HepG2 (cell line): Measurements from ENCODE around the gene MICAL3. TPM values are rescaled to one million over a fixed set of nuclear protein-coding genes. Genes with fewer than 3 reads are reported as not detected.

Experiments used
- CEBPB ChIP-seq: IDR thresholded peaks from 2 replicates; pipeline ENCODE4 v1.6.1; 2011; ENCODE audit warnings: low read depth, low read length, improper control_type of control experiment, borderline replicate concordance
- ESRRA ChIP-seq: sonication (generic); formaldehyde crosslinking; IDR thresholded peaks from 2 replicates; pipeline ENCODE4 v1.5.1; 2020; ENCODE audit warnings: mild to moderate bottlenecking, low read depth, missing genetic modification reagents
- FOXO1 ChIP-seq: sonication (generic); formaldehyde crosslinking; IDR thresholded peaks from 2 replicates; pipeline ENCODE4 v1.4.0; 2020; ENCODE audit warnings: missing genetic modification reagents
- IRX3 ChIP-seq: sonication (generic); formaldehyde crosslinking; IDR thresholded peaks from 2 replicates; pipeline ENCODE4 v1.8.1; 2023; ENCODE audit warnings: mild to moderate bottlenecking, low read depth, missing genetic modification reagents, borderline replicate concordance
- MEF2D ChIP-seq: sonication (generic); formaldehyde crosslinking; IDR thresholded peaks from 2 replicates; pipeline ENCODE4 v1.5.1; 2020; ENCODE audit warnings: mild to moderate bottlenecking, missing genetic modification reagents
- NFE2L2 ChIP-seq: fragments of 150-350 bp; IDR thresholded peaks from 2 replicates; pipeline ENCODE4 v1.6.1; 2014; ENCODE audit warnings: low read length
- NR3C1 ChIP-seq: sonication (generic); formaldehyde crosslinking; IDR thresholded peaks from 2 replicates; pipeline ENCODE4 v1.4.0; 2020; ENCODE audit warnings: missing genetic modification reagents
- PRDM10 ChIP-seq: sonication (generic); formaldehyde crosslinking; IDR thresholded peaks from 2 replicates; pipeline ENCODE4 v1.4.0; 2020; ENCODE audit warnings: low read depth, missing genetic modification reagents
- RFX5 ChIP-seq: IDR thresholded peaks from 2 replicates; pipeline ENCODE4 v1.6.1; 2011; ENCODE audit warnings: low read depth, low read length, improper control_type of control experiment
- TBL1XR1 ChIP-seq: fragments of 150-350 bp; IDR thresholded peaks from 2 replicates; pipeline ENCODE4 v1.6.1; 2014; ENCODE audit warnings: borderline replicate concordance, low read length; ENCODE audit not compliant: partially characterized antibody
- TFE3 ChIP-seq: IDR thresholded peaks from 2 replicates; pipeline ENCODE4 v1.6.1; 2016
- ZBTB7B ChIP-seq: sonication (generic); formaldehyde crosslinking; IDR thresholded peaks from 2 replicates; pipeline ENCODE4 v1.4.0; 2020; ENCODE audit warnings: missing genetic modification reagents
- ZNF12 ChIP-seq: sonication (generic); formaldehyde crosslinking; IDR thresholded peaks from 2 replicates; pipeline ENCODE4 v1.5.0; 2020; ENCODE audit warnings: missing genetic modification reagents
- ZNF556 ChIP-seq: sonication (generic); formaldehyde crosslinking; IDR thresholded peaks from 2 replicates; pipeline ENCODE4 v1.4.0; 2020; ENCODE audit warnings: mild to moderate bottlenecking, missing genetic modification reagents, borderline replicate concordance
- ZNF639 ChIP-seq: conservative IDR thresholded peaks from 2 replicates; pipeline ENCODE4 v1.6.1; 2018; ENCODE audit warnings: missing genetic modification reagents
- ZNF770 ChIP-seq: sonication (generic); formaldehyde crosslinking; IDR thresholded peaks from 2 replicates; pipeline ENCODE4 v1.5.0; 2020; ENCODE audit warnings: mild to moderate bottlenecking, missing genetic modification reagents
- ZNF891 ChIP-seq: sonication (generic); formaldehyde crosslinking; IDR thresholded peaks from 2 replicates; pipeline ENCODE4 v1.5.0; 2020; ENCODE audit warnings: mild to moderate bottlenecking, missing genetic modification reagents
- polyA plus RNA-seq, 8 experiments: library from polyadenylated mRNA; depleted of rRNA in 3 of 8; stranded (reverse) in 7 of 8; unstranded in 1 of 8; fragments of >200 nt; fragmentation: Illumina TruSeq in 4 of 8; extraction: Trizol in 4 of 8; gene quantifications; 2 replicates each; pipeline versions ENCODE4 v1.2.1 to v1.2.3, GENCODE V29; 2011 to 2016; ENCODE audit warnings: low read depth in 4 of 8, missing spikeins in 1 of 8, mixed read lengths in 1 of 8; ENCODE audit not compliant: insufficient read depth in 1 of 8
- total RNA-seq, 5 experiments: library from RNA; depleted of rRNA; stranded (reverse); fragments of >200 nt; fragmentation: Illumina TruSeq; extraction: Trizol; gene quantifications; 2 replicates each; pipeline ENCODE4 v1.2.3, GENCODE V29; 2016; ENCODE audit warnings: low read depth in 1 of 5
- TF ChIP-seq, protein P1 (sequence below): sonication (generic); formaldehyde crosslinking; IDR thresholded peaks from 2 replicates; pipeline ENCODE4 v1.8.1; 2023; ENCODE audit warnings: mild to moderate bottlenecking, missing genetic modification reagents, borderline replicate concordance
- TF ChIP-seq, protein P2 (sequence below): sonication (generic); formaldehyde crosslinking; IDR thresholded peaks from 2 replicates; pipeline ENCODE4 v1.9.0; 2021; ENCODE audit warnings: missing genetic modification reagents, mild to moderate bottlenecking, borderline replicate concordance

MICAL3 gene
- total and polyA plus RNA-seq, 2 of the 13 experiments (the other 11 are each of a cell fraction or from before 2014, with no cell fraction given): 5.3 to 12.5 TPM

GRCh38 chr22:17781319-17782031 is 242.9 kb downstream of the MICAL3 start (continued):
- no peak for TF ChIP-seq FOXO1
- TF ChIP-seq ZNF556: peak; percentile 58; the same call in 1 of the 2 replicates
- TF ChIP-seq IRX3 (CRISPR knock-in tag): no peak
- no peak; the same call in 1 of the 2 replicates for TF ChIP-seq ZNF891 (CRISPR knock-in tag)
- TF ChIP-seq PRDM10: no peak
- TF ChIP-seq, protein P1, sequence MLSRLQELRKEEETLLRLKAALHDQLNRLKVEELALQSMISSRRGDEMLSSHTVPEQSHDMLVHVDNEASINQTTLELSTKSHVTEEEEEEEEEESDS (CRISPR knock-in tag): no peak
- TF ChIP-seq CEBPB: 0 out of 2 replicates have a peak, but pooled peaks have one; percentile 2
- no peak for TF ChIP-seq TBL1XR1
- TF ChIP-seq TFE3 (CRISPR knock-in tag): 0 out of 2 replicates have a peak, but pooled peaks have one; percentile 37
- TF ChIP-seq MEF2D (CRISPR knock-in tag): no peak
- TF ChIP-seq NR3C1 (CRISPR knock-in tag): no peak
- TF ChIP-seq ZNF12 (CRISPR knock-in tag): no peak
- no peak for TF ChIP-seq ESRRA (CRISPR knock-in tag)
- TF ChIP-seq RFX5: no peak
- no peak for TF ChIP-seq ZNF770 (CRISPR knock-in tag)
- peak; percentile 52; the same call in 1 of the 2 replicates for TF ChIP-seq ZBTB7B
- TF ChIP-seq NFE2L2: peak; percentile 71
- peak; percentile 47; the same call in 1 of the 2 replicates for TF ChIP-seq ZNF639 (CRISPR knock-in tag)
- TF ChIP-seq, protein P2, sequence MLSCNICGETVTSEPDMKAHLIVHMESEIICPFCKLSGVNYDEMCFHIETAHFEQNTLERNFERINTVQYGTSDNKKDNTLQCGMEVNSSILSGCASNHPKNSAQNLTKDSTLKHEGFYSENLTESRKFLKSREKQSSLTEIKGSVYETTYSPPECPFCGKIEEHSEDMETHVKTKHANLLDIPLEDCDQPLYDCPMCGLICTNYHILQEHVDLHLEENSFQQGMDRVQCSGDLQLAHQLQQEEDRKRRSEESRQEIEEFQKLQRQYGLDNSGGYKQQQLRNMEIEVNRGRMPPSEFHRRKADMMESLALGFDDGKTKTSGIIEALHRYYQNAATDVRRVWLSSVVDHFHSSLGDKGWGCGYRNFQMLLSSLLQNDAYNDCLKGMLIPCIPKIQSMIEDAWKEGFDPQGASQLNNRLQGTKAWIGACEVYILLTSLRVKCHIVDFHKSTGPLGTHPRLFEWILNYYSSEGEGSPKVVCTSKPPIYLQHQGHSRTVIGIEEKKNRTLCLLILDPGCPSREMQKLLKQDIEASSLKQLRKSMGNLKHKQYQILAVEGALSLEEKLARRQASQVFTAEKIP: no peak
